WERI-Rb-1 (cell line): ENCODE measurements around the gene ABCE1.

ENCODE experiments used
- DNase-seq: peaks from one replicate; pipeline ENCODE4 v3.0.0-alpha.2; 2020
- H3K27ac ChIP-seq: fragments of 250-450 bp; sonication (Bioruptor Pico); 2 replicates; pipeline ENCODE4 v1.5.1; 2020; ENCODE audit warnings: mild to moderate bottlenecking, moderate library complexity
- H3K27me3 ChIP-seq: fragments of 250-450 bp; sonication (Bioruptor Pico); 2 replicates; pipeline ENCODE4 v1.5.1; 2021; ENCODE audit warnings: mild to moderate bottlenecking, low read depth, moderate library complexity; ENCODE audit not compliant: insufficient read depth, severe bottlenecking
- H3K36me3 ChIP-seq: fragments of 250-450 bp; sonication (Bioruptor Pico); 2 replicates; pipeline ENCODE4 v1.5.1; 2020; ENCODE audit warnings: mild to moderate bottlenecking, moderate library complexity
- H3K4me3 ChIP-seq: 2 replicates; pipeline ENCODE4 v1.5.1; 2011; ENCODE audit warnings: low read depth, mild to moderate bottlenecking, control low read depth, low read length
- H3K9me3 ChIP-seq: fragments of 250-450 bp; sonication (Bioruptor Pico); 2 replicates; pipeline ENCODE4 v1.5.1; 2021; ENCODE audit warnings: mild to moderate bottlenecking, moderate library complexity; ENCODE audit not compliant: severe bottlenecking
- TF ChIP-seq, protein P1 (sequence below): IDR thresholded peaks from 2 replicates; pipeline ENCODE4 v1.5.1; 2011; ENCODE audit warnings: low read depth, mild to moderate bottlenecking, control low read depth, inconsistent platforms, low read length

Gene ABCE1

DNA sequence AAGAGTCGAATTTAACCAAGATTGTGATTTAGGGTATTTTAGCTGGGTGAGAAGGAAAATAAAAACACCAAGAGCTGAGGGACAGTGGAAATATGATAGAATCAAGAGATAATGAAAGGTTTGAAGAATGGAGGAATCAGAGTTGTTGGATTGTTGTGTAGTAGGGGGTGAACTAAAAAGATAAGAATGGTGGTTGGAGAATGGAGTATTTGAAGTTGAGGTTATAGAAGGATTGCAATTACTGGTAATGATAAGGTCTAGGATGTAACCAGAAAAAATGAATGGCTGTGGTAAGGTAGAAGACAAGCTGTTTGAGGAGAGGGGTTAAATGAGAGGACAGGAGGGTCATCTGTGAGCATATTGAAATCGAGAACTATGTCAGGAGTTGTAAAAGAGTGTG is 4.5 kb downstream of the ABCE1 start:
- H3K4me3 ChIP-seq: no peak overlapping the region
- H3K36me3 ChIP-seq: peaks cover 36% of the 10 kb centered on the region
- no peaks in the 10 kb centered on the region for H3K9me3 ChIP-seq
- TF ChIP-seq, protein P1, sequence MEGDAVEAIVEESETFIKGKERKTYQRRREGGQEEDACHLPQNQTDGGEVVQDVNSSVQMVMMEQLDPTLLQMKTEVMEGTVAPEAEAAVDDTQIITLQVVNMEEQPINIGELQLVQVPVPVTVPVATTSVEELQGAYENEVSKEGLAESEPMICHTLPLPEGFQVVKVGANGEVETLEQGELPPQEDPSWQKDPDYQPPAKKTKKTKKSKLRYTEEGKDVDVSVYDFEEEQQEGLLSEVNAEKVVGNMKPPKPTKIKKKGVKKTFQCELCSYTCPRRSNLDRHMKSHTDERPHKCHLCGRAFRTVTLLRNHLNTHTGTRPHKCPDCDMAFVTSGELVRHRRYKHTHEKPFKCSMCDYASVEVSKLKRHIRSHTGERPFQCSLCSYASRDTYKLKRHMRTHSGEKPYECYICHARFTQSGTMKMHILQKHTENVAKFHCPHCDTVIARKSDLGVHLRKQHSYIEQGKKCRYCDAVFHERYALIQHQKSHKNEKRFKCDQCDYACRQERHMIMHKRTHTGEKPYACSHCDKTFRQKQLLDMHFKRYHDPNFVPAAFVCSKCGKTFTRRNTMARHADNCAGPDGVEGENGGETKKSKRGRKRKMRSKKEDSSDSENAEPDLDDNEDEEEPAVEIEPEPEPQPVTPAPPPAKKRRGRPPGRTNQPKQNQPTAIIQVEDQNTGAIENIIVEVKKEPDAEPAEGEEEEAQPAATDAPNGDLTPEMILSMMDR: no peak
- DNase-seq: no peak
- no peaks in the 10 kb centered on the region for H3K27me3 ChIP-seq
- H3K27ac ChIP-seq: no peak overlapping the region

DNA sequence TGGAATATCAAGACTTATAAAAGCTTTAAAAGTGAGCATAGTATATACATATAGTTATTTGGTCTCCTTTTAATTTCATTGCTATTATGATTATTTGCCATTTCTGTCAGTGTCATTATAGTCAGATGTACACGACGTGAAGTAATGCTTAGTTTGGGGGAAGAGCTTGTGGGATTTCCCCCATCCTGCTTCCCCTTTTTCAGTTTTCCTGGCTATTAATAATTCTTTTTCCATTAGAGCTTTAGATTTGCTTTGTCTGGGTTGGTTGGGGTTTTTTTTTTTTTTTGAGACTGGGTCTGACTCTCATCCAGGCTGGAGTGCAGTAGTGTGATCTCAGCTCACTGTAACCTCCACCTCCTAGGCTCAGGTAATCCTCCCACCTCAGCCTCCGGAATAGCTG is 5.4 kb downstream of the ABCE1 start:
- Histone ChIP-seq H3K36me3 (peaks cover 42% of the 10 kb centered on the region), H3K27ac (no peak overlapping the region), H3K4me3 (no peak overlapping the region), H3K9me3 (no peaks in the 10 kb centered on the region), H3K27me3 (no peaks in the 10 kb centered on the region)
- TF ChIP-seq, protein P1: no peak
- no peak for DNase-seq

DNA sequence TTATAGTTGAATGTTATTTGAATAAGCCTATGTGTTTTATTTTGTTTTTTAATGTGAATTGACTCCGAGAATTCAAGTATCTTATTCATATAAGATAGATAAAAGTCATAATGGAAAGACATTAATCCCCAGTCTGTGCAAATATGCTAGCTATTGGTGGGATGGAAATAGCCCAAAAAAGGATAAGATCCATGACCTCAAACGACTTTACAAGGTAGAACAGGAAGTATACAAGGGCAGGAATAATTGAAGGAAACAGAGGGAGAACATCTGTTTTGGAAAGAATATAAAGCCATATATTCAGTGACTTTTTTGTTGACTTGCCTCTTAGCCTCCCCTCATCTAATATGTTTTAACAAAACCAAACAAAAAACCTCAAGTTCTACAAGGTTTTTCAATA is 9.0 kb downstream of the ABCE1 start:
- no peak for DNase-seq
- H3K27me3 ChIP-seq: no peaks in the 10 kb centered on the region
- peaks cover 78% of the 10 kb centered on the region for H3K36me3 ChIP-seq
- no peak overlapping the region for H3K4me3 ChIP-seq
- no peak overlapping the region for H3K27ac ChIP-seq
- H3K9me3 ChIP-seq: no peaks in the 10 kb centered on the region
- TF ChIP-seq, protein P1: no peak

DNA sequence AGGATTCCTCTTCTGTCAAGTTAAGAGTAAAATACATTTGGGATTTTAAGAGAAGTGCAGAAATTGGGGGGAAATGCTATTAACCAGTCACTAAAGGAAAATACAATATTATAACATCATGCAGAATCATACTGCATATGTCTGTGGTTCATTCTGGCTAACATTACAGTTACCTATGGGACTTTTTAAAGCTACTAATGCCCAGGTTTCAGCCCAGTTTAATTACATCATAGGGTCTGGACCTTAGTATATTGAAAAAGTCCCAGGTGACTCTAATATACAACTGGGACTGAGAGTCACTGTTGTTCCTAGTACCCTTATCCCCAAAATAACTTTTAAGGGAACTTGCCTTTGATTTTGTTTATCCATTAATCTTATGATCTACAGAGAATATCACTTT is 10.0 kb downstream of the ABCE1 start:
- TF ChIP-seq, protein P1: no peak
- Histone ChIP-seq H3K4me3 (no peak overlapping the region), H3K9me3 (no peaks in the 10 kb centered on the region), H3K36me3 (peaks cover 88% of the 10 kb centered on the region), H3K27ac (no peak overlapping the region), H3K27me3 (no peaks in the 10 kb centered on the region)
- DNase-seq: no peak

DNA sequence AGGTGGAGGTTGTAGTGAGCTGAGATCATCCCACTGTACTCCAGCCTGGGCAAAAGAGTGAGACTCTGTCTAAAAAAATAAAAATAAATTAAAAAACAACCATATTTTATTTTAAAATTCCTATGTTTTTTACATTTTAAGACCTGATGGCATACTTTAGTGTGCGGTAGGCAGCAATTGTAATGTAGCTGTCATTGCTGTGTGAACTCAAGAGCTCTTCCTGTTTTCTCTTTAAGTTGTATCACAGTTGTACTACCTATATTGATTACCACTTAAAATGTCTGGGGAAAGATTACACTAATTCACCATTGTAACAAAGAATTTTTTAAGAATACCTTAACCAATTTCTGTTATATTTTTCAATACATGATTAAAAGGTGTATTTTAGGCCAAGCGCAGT is 27.3 kb downstream of the ABCE1 start:
- DNase-seq: no peak
- H3K36me3 ChIP-seq: peaks cover 77% of the 10 kb centered on the region
- H3K27me3 ChIP-seq: no peaks in the 10 kb centered on the region
- TF ChIP-seq, protein P1: no peak
- no peaks in the 10 kb centered on the region for H3K9me3 ChIP-seq
- H3K4me3 ChIP-seq: no peak overlapping the region
- H3K27ac ChIP-seq: no peak overlapping the region

DNA sequence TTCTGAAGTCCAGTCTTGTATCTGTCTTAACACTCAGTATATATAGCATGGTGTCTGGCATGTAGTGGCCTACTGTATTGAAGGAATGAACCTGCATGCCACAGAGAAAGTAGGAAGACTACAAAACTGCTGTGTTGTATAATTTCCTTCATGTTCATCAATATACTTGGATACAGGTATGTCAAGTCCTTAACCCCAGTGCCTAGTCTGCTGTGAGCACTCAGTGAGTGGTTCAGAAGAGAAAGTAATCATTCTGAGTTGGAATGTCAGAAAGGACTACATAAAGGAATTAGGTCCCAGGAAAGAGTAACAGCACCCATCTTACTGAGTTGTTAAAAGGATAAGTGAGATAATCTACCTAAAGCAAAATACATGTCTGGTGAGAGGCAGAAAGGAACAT is 32.0 kb downstream of the ABCE1 start:
- Histone ChIP-seq H3K36me3 (peaks cover 31% of the 10 kb centered on the region), H3K27me3 (no peaks in the 10 kb centered on the region), H3K4me3 (no peak overlapping the region), H3K27ac (no peak overlapping the region), H3K9me3 (no peaks in the 10 kb centered on the region)
- TF ChIP-seq, protein P1: no peak
- no peak for DNase-seq
